NCI-H82 treated with DMSO at 0.1 percent for 48 hours (cell line): ENCODE results near the gene IL32.

Source experiments
- DNase-seq: peaks from one replicate; lab custom pipeline; 2025; ENCODE audit not compliant: unreplicated experiment; lab: John Stamatoyannopoulos, UW

The IL32 gene

DNA sequence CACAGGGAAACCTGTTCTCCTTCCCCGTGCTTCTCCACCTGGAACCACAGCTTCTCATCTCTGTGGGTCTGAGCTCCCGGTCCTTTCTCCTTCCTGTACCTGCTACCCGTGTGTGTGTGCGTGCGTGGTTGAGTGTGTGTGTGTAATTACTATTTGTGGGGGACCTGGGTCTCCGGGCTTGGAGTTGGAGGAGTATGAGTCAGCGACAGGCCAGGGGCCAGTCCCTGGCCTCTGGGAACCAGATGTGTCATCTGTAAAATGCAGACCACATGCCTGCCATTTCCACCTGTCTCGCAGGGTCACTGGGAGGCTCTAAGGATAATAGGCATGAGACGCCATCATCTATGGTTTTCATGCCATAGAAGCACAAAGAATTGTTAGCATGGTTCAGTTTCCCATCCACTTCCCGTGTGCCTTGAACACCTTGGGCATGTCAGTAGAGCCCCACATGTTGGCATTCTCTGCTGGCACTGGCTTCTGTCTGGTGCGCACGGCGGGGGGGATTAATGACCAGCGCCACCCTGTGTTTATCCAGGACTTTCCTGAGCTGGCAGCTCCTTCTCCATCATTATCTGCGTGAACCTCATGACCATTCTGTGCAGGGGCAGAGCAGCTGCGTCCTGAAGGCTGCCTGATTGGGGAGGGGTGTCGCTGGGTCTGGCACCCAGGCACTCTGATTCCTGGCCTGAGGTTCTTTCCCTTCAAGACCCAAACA lies 48.5 kb downstream of the IL32 start:
- no peak for DNase-seq

DNA sequence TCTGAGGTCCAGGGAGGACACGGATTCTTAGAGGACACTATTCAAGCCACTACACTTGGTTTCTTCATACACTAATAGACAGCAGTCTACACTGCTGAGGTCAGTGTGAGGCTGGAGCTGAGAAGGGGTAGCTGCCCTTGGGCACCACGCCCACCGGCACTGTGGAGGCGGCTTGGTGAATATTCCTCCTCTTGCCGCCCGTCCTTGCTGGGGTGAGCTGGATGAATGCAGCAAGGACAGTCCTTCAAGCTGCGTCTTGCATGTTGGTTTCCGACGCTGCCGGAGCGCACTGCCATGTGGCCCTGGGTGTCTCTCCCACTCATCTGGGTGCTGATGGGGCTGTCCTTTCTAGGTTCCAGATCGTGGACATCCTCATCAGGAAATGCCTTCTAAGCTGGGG lies 49.6 kb downstream of the IL32 start:
- no peak for DNase-seq

DNA sequence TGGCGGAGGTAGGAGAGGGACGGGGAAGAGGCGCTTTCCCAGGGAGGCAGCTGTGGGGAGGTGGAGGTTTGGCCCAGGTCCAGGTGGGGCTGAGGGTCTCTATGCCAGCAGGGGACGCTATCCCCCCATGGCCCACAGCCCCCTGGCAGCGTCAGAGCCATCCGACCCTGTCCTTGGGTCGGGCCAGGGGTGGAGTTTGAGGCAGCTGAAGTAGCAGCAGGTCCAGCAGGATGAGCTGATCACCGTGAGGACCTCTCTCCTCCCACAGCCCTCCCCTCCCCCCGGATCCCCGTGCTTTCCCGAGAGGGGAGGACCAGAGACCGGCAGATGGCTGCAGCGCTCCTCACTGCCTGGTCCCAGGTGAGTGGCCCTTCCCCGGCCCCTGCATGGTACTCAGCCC lies 50.1 kb downstream of the IL32 start:
- no peak for DNase-seq

DNA sequence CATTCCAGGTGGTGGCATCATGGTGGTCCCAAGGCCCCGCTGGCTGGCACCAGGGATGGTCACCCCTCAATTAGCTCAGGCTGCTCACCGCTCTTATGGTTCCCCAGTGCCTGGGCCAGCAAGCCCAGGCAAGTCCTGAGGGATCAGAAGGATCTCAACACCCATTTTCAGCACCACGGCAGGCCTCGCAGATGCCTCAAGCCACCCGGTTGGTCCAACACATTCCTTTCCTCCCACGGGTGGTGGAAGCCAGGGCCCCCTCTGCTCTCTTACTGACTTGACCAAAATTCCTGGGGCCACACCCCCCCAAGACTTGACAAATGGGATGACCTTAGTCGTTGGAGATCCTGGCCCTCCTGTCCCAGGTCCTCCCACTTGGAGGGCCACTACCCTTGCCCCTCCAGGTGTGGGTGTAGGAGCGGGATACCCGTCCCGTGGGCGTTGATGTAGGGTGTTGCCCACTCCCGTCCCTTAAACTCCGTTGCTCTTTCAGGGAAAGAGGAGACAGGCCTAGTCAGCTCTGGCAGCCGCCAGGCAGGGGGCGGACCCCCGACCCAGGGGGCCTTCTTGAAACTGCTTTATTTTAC lies 52.9 kb downstream of the IL32 start:
- DNase-seq: no peak

DNA sequence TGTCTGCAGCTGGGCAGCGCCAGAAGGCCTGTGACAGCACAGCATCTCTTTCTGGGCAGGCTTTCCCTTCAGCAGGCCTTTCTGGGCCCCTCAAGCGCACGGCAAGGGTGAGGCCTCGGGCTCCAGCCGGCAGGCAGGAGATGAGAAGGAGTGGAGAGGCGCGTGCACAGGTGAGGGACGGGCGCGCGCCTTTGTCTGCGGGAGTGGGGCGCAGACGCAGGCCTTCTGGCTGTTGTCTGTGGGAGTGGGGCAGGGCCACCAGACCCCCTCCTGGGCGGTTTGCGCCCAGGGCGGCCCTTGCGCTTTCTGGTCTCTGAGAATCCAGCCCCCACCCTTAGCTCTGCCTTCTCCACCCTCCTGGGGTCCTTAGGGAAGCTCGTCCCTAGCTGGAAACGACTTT lies 53.4 kb downstream of the IL32 start:
- no peak for DNase-seq
